Measurements from ENCODE around the gene LIFR. TPM values are rescaled to one million over a fixed set of nuclear protein-coding genes. Genes with fewer than 3 reads are reported as not detected.
"Not testable (repeated sequence)": the region's sequence is repeated elsewhere in the genome, so short reads cannot be mapped to it uniquely, and the experiment has no call there.

LIFR gene
- total RNA-seq, 1 experiment from 2014 or later, result 3.7 TPM

DNA sequence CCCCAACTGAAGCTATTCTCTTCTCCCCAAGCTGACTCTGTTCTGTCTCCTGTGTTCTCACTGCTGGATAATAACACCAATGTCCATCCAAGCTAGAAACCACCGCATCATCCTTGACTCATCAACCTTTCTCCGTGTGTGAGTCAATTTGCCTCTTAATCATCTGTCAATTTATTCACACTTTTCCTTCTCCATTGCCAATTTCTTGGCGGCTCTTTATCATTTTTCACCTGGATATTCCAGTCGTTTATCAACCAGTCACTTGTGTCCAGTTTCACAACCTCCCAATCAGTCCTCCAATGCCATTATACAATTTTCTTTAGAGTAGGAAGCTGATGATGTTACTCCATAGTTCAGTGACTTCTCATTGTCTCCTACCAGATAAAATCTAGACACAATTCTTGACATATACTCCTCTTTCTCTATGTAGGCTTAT is 45.4 kb upstream of the LIFR start:
- TF ChIP-seq, protein P1, sequence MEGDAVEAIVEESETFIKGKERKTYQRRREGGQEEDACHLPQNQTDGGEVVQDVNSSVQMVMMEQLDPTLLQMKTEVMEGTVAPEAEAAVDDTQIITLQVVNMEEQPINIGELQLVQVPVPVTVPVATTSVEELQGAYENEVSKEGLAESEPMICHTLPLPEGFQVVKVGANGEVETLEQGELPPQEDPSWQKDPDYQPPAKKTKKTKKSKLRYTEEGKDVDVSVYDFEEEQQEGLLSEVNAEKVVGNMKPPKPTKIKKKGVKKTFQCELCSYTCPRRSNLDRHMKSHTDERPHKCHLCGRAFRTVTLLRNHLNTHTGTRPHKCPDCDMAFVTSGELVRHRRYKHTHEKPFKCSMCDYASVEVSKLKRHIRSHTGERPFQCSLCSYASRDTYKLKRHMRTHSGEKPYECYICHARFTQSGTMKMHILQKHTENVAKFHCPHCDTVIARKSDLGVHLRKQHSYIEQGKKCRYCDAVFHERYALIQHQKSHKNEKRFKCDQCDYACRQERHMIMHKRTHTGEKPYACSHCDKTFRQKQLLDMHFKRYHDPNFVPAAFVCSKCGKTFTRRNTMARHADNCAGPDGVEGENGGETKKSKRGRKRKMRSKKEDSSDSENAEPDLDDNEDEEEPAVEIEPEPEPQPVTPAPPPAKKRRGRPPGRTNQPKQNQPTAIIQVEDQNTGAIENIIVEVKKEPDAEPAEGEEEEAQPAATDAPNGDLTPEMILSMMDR (IDR thresholded peaks at IDR 0.05; ENCODE audit: unreplicated experiment), result no peak
- Mint-ChIP-seq H3K4me3 (ENCODE audit: unreplicated experiment) (no peak overlapping the region), H3K27me3 (ENCODE audit: insufficient read depth, unreplicated experiment) (no peaks in the 10 kb centered on the region), H3K27ac (ENCODE audit: low read depth, unreplicated experiment) (peak overlapping the region; percentile 18), H3K9me3 (ENCODE audit: unreplicated experiment) (no peaks in the 10 kb centered on the region), H3K4me1 (ENCODE audit: insufficient read depth, unreplicated experiment) (peaks cover 49% of the 10 kb centered on the region), H3K36me3 (ENCODE audit: insufficient read depth, unreplicated experiment) (peaks cover 8% of the 10 kb centered on the region)
- DNase-seq (ENCODE audit: unreplicated experiment), result peak; percentile 86
- CTCF ChIA-PET, result interaction anchor here (1.1 kb wide), 1 partner anchor 160 kb away, joined by 5 read pairs; no protein-coding TSS in a partner anchor
- BruUV-seq (replicated peaks), result no TSS peak
- POLR2A ChIA-PET, result interaction anchor here (0.6 to 1.7 kb wide), 2 partner anchors 10 to 154 kb away, joined by 3 read pairs; no protein-coding TSS in a partner anchor
- intact Hi-C loops (cut with micrococcal nuclease), result no loop called here

DNA sequence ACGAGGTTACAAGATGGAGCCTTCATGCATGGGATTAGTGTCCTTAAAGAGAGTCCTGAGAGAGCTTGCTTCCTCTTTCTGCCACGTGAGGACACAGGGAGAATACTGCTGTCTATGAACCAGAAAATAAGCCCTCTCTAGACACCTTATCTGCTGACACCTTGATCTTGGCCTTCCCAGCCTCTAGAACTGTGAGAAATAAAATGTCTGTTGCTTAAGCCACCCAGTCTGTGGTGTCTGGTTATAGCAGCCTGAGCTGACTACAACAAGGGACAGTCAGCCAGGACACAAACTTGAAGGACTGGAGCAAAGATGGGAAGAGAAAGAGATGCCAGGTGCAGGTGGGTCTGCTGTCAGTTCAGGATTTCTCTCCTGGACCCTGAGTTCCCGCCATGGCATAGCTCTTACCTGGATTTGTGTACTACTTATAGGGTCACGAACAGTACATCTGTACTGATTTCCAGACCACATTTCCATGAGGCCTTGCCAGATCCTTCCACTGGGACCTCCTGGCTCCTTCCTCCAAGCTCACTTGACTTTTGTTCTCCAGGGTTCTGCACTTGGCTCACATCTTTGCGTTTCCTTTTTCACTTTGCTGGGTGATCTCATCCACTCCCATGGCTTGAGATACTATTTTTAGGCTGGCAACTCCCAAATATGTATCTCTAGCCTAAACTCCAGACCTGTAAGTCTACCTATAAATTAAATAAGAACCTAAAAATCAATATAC is 44.9 kb upstream of the LIFR start:
- H3K27ac Mint-ChIP-seq (ENCODE audit: low read depth, unreplicated experiment), result peak overlapping the region; percentile 22
- H3K4me3 Mint-ChIP-seq (ENCODE audit: unreplicated experiment), result no peak overlapping the region
- peaks cover 8% of the 10 kb centered on the region for H3K36me3 Mint-ChIP-seq (ENCODE audit: insufficient read depth, unreplicated experiment)
- BruUV-seq (replicated peaks), result no TSS peak
- ChIA-PET CTCF (interaction anchor here (1.0 to 1.1 kb wide), 2 partner anchors 159 to 209 kb away, joined by 3 to 5 read pairs; no protein-coding TSS in a partner anchor), POLR2A (interaction anchor here (0.6 to 1.7 kb wide), 3 partner anchors 11 to 154 kb away, joined by 3 read pairs; no protein-coding TSS in a partner anchor)
- intact Hi-C loops (cut with micrococcal nuclease), result no loop called here
- TF ChIP-seq, protein P1 (IDR thresholded peaks at IDR 0.05; ENCODE audit: unreplicated experiment), result no peak
- no peaks in the 10 kb centered on the region for H3K27me3 Mint-ChIP-seq (ENCODE audit: insufficient read depth, unreplicated experiment)
- H3K4me1 Mint-ChIP-seq (ENCODE audit: insufficient read depth, unreplicated experiment), result peaks cover 49% of the 10 kb centered on the region
- DNase-seq (ENCODE audit: unreplicated experiment), result no peak
- H3K9me3 Mint-ChIP-seq (ENCODE audit: unreplicated experiment), result no peaks in the 10 kb centered on the region

DNA sequence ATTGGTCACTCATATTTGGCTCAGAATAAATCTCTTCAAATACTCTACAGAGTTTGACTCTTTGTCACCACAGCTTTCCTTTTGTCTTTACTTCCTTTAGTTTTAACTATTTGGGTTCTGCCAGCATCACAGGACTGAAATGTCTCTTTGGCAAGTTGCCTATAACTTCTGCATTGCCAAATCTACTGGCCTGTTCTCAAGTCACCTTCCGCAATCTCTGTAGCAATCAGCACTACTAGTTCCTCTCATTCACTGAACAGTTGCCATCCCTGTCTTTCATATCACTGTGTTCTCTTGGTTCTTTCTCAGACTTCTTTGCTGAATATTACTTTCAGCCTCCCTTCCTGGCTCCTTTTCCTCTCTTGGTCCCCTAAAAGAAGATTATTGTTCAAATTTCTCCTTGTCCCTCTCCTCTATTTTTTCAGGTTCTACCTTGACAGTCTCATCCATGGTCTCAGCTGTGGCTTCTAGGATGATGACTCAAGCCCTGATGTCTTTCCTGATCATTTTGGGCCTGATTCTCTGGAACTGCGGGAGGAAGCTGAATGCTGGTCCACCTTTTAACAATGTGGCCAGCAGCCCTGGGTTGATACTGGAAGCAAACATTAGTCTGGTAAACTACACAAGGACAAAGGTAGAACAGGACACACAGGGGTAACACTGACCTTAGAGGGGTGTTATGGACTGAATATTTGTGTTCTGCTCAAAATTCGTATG is 44.0 kb upstream of the LIFR start:
- BruUV-seq (replicated peaks), result no TSS peak
- Mint-ChIP-seq H3K27me3 (ENCODE audit: insufficient read depth, unreplicated experiment) (no peaks in the 10 kb centered on the region), H3K4me3 (ENCODE audit: unreplicated experiment) (peak overlapping the region; percentile 0), H3K4me1 (ENCODE audit: insufficient read depth, unreplicated experiment) (peaks cover 42% of the 10 kb centered on the region), H3K36me3 (ENCODE audit: insufficient read depth, unreplicated experiment) (peaks cover 8% of the 10 kb centered on the region), H3K27ac (ENCODE audit: low read depth, unreplicated experiment) (peak overlapping the region; percentile 22), H3K9me3 (ENCODE audit: unreplicated experiment) (no peaks in the 10 kb centered on the region)
- CTCF ChIA-PET, result interaction anchor here (0.6 to 2.2 kb wide), 7 partner anchors 10 to 231 kb away, joined by 3 to 7 read pairs (median 4); no protein-coding TSS in a partner anchor
- POLR2A ChIA-PET, result interaction anchor here (0.7 to 2.5 kb wide), 4 partner anchors 11 to 218 kb away, joined by 3 to 8 read pairs (median 3); no protein-coding TSS in a partner anchor
- TF ChIP-seq, protein P1 (IDR thresholded peaks at IDR 0.05; ENCODE audit: unreplicated experiment), result no peak
- intact Hi-C loops (cut with micrococcal nuclease), result no loop called here
- DNase-seq (ENCODE audit: unreplicated experiment), result peak; percentile 89

DNA sequence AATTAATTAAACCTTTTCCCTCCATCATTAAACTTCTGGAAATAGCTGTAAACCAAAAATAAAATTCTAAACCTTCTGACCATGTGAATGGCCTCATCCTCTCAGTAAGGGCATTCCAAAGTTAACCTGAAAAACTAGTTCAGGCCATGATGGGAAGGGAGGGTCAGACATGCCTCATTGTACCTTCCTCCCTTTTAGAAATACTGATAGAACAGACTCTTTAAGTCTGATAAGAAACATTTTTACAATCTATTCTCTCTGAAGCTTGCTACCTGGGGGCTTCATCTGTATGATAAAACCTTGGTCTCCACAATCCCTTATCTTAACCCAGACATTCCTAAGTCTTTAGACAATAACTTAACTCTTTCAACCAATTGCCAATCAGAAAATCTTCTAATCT is 43.3 kb upstream of the LIFR start:
- not testable (repeated sequence) for BruUV-seq (replicated peaks); DNase-seq (ENCODE audit: unreplicated experiment); H3K27me3 Mint-ChIP-seq (ENCODE audit: insufficient read depth, unreplicated experiment); H3K9me3 Mint-ChIP-seq (ENCODE audit: unreplicated experiment); H3K36me3 Mint-ChIP-seq (ENCODE audit: insufficient read depth, unreplicated experiment); H3K27ac Mint-ChIP-seq (ENCODE audit: low read depth, unreplicated experiment); H3K4me3 Mint-ChIP-seq (ENCODE audit: unreplicated experiment)
- ChIA-PET POLR2A (interaction anchor here (0.7 to 2.5 kb wide), 4 partner anchors 9 to 219 kb away, joined by 3 to 8 read pairs (median 5); no protein-coding TSS in a partner anchor), CTCF (interaction anchor here (0.6 to 2.2 kb wide), 7 partner anchors 9 to 232 kb away, joined by 3 to 7 read pairs (median 3); no protein-coding TSS in a partner anchor)
- intact Hi-C loops (cut with micrococcal nuclease), result loop anchor here (2.0 kb wide), 1 partner anchor 43 kb away; the partner anchor contains the start of gene LIFR
- peaks cover 49% of the 10 kb centered on the region for H3K4me1 Mint-ChIP-seq (ENCODE audit: insufficient read depth, unreplicated experiment)

Data from MCF 10A (cell line).